Measurements from ENCODE around the gene EMC9. TPM values are rescaled to one million over a fixed set of nuclear protein-coding genes. Genes with fewer than 3 reads are reported as not detected.

Gene EMC9
- polyA plus RNA-seq, 3 donors, result 6.4 to 9.4 (median 8.5) TPM

GRCh38 chr14:24103451-24103850, 37.9 kb downstream of the EMC9 start:
- peaks cover 0 to 3% (median 0%) of the 10 kb centered on the region in 3 donors for H3K27me3 Mint-ChIP-seq (ENCODE audit: low read depth in 3 of 3)

GRCh38 chr14:24102357-24103048, 38.9 kb downstream of the EMC9 start:
- peaks cover 52 to 67% of the 10 kb centered on the region in 2 donors for H3K36me3 Mint-ChIP-seq
- no peak for TF ChIP-seq CTCF (IDR thresholded peaks at IDR 0.05)
- H3K4me1 Mint-ChIP-seq, result peaks cover 26% of the 10 kb centered on the region
- Histone ChIP-seq H3K4me3 (replicated peaks in 1 of 3; ENCODE audit: low read depth in 2 of 3, low read length in 3 of 3) (no peak overlapping the region), H3K9ac (ENCODE audit: insufficient read depth, low read length, poor library complexity, severe bottlenecking) (no peak overlapping the region), H2AFZ (ENCODE audit: insufficient read depth, low read depth, low read length, poor library complexity, severe bottlenecking) (no peak overlapping the region), H3K9me3 (replicated peaks in 1 of 2; ENCODE audit: control insufficient read depth in 1 of 2, insufficient read depth in 1 of 2, low read length in 2 of 2) (no peaks in the 10 kb centered on the region), H4K20me1 (ENCODE audit: insufficient read depth, low read length) (peaks cover 12% of the 10 kb centered on the region), H3K79me2 (ENCODE audit: insufficient read depth, low read length) (peaks cover 4% of the 10 kb centered on the region), H3K4me1 (ENCODE audit: control insufficient read depth in 1 of 2, insufficient read depth in 2 of 2, low read length in 2 of 2) (peaks cover 23 to 26% of the 10 kb centered on the region in 2 donors), H3K4me2 (replicated peaks; ENCODE audit: extremely low read depth, low read length, poor library complexity, severe bottlenecking) (no peak overlapping the region), H3K27me3 (ENCODE audit: control insufficient read depth in 2 of 2, insufficient read depth in 2 of 2, low read length in 2 of 2) (no peaks in the 10 kb centered on the region), H3K27ac (ENCODE audit: low read depth in 1 of 2, low read length in 2 of 2) (no peak overlapping the region), H3K36me3 (replicated peaks in 1 of 2; ENCODE audit: control insufficient read depth in 1 of 2, insufficient read depth in 2 of 2, low read length in 2 of 2) (peaks cover 41 to 73% of the 10 kb centered on the region in 2 donors)
- H3K9me3 Mint-ChIP-seq, result peaks cover 0 to 7% (median 2%) of the 10 kb centered on the region in 7 donors
- no peak overlapping the region for H3K4me3 Mint-ChIP-seq
- no peak overlapping the region for H3K27ac Mint-ChIP-seq
- H3K27me3 Mint-ChIP-seq (ENCODE audit: low read depth in 3 of 3), result peaks cover 0 to 3% (median 0%) of the 10 kb centered on the region in 3 donors
- WGBS (ENCODE audit: insufficient coverage), result 93% methylated on average over 7 of the region's 7 CpGs
- no peak for DNase-seq
- intact Hi-C loops (cut with micrococcal nuclease), result loop anchor here in 1 of 2 donors (10.0 kb wide), 1 partner anchor 118 kb away; the partner anchor contains the start of gene DHRS4L2

More at GRCh38 chr14:24103451-24103850, 37.9 kb downstream of the EMC9 start:
- intact Hi-C loops (cut with micrococcal nuclease), result loop anchor here in 1 of 2 donors (10.0 kb wide), 1 partner anchor 119 kb away; the partner anchor contains the start of gene DHRS4L2
- Histone ChIP-seq H3K9me3 (replicated peaks in 1 of 2; ENCODE audit: control insufficient read depth in 1 of 2, insufficient read depth in 1 of 2, low read length in 2 of 2) (no peaks in the 10 kb centered on the region), H3K4me1 (ENCODE audit: control insufficient read depth in 1 of 2, insufficient read depth in 2 of 2, low read length in 2 of 2) (peaks cover 23 to 24% of the 10 kb centered on the region in 2 donors), H3K27ac (ENCODE audit: low read depth in 1 of 2, low read length in 2 of 2) (no peak overlapping the region), H3K36me3 (replicated peaks in 1 of 2; ENCODE audit: control insufficient read depth in 1 of 2, insufficient read depth in 2 of 2, low read length in 2 of 2) (peaks cover 35 to 65% of the 10 kb centered on the region in 2 donors), H3K9ac (ENCODE audit: insufficient read depth, low read length, poor library complexity, severe bottlenecking) (no peak overlapping the region), H3K4me3 (replicated peaks in 1 of 3; ENCODE audit: low read depth in 2 of 3, low read length in 3 of 3) (no peak overlapping the region), H3K27me3 (ENCODE audit: control insufficient read depth in 2 of 2, insufficient read depth in 2 of 2, low read length in 2 of 2) (no peaks in the 10 kb centered on the region), H3K79me2 (ENCODE audit: insufficient read depth, low read length) (no peaks in the 10 kb centered on the region), H2AFZ (ENCODE audit: insufficient read depth, low read depth, low read length, poor library complexity, severe bottlenecking) (no peak overlapping the region), H4K20me1 (ENCODE audit: insufficient read depth, low read length) (peaks cover 9% of the 10 kb centered on the region), H3K4me2 (replicated peaks; ENCODE audit: extremely low read depth, low read length, poor library complexity, severe bottlenecking) (no peak overlapping the region)
- H3K4me1 Mint-ChIP-seq, result peaks cover 26% of the 10 kb centered on the region
- DNase-seq, result no peak
- H3K27ac Mint-ChIP-seq, result peak overlapping the region in 2 of 7 donors; percentile 13 to 76
- peaks cover 0 to 7% (median 2%) of the 10 kb centered on the region in 7 donors for H3K9me3 Mint-ChIP-seq
- 96% methylated on average over 9 of the region's 13 CpGs for WGBS (ENCODE audit: insufficient coverage)
- H3K36me3 Mint-ChIP-seq, result peaks cover 46 to 59% of the 10 kb centered on the region in 2 donors
- TF ChIP-seq CTCF (IDR thresholded peaks at IDR 0.05), result no peak
- H3K4me3 Mint-ChIP-seq, result no peak overlapping the region

Measured in CD14-positive monocyte (primary cell).